GM12872 (cell line): Measurements from ENCODE around the gene ACAD10.

Source experiments
- TF ChIP-seq, protein P1 (sequence below): IDR thresholded peaks from 3 replicates; pipeline ENCODE4 v1.5.1; 2011; ENCODE audit warnings: low read depth, mild to moderate bottlenecking, low read length, moderate library complexity; ENCODE audit not compliant: insufficient read depth

Gene ACAD10

GRCh38 chr12:111728795-111729194 is 42.9 kb downstream of the ACAD10 start:
- TF ChIP-seq, protein P1, sequence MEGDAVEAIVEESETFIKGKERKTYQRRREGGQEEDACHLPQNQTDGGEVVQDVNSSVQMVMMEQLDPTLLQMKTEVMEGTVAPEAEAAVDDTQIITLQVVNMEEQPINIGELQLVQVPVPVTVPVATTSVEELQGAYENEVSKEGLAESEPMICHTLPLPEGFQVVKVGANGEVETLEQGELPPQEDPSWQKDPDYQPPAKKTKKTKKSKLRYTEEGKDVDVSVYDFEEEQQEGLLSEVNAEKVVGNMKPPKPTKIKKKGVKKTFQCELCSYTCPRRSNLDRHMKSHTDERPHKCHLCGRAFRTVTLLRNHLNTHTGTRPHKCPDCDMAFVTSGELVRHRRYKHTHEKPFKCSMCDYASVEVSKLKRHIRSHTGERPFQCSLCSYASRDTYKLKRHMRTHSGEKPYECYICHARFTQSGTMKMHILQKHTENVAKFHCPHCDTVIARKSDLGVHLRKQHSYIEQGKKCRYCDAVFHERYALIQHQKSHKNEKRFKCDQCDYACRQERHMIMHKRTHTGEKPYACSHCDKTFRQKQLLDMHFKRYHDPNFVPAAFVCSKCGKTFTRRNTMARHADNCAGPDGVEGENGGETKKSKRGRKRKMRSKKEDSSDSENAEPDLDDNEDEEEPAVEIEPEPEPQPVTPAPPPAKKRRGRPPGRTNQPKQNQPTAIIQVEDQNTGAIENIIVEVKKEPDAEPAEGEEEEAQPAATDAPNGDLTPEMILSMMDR = no peak

DNA sequence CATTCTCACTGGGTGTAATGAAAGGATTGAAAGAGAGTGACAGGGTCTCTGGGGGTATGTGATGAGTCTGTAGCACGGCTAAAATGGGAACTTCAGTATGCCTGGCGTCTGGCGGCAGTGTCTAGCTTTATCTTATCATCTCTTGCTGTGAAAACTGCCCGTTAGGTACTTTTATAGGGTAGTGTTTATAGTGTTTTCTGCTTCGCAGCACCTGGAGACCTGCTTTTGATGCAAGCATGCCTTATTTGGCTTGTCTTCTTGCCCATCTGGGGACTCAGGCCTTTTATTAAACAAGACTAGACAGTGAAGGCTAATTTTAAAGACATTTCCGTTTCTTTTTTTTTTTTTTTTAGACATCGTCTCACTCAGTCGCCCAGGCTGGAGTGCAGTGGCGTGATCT is 44.6 kb downstream of the ACAD10 start:
- TF ChIP-seq, protein P1 = no peak

DNA sequence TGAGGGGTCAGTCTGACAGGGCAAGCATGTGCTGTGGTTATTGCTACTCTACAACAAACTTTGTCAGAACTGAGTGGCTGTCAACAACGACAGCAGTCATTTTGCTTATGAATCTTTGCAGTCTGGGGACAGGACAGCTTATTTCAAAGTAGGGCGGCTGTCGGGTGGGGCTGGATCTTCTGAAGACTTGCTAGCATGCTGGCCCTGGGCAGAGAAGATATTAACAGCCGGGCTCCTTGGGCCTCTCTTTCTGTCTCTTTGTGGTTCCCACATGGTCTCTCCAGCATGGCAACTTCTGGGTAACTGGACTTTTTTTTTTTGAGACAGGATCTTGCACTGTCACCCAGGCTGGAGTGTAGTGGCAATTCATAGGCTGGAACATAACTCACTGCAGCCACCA is 46.9 kb downstream of the ACAD10 start:
- TF ChIP-seq, protein P1 = no peak

GRCh38 chr12:111733340-111733915 is 47.6 kb downstream of the ACAD10 start:
- TF ChIP-seq, protein P1 = no peak

DNA sequence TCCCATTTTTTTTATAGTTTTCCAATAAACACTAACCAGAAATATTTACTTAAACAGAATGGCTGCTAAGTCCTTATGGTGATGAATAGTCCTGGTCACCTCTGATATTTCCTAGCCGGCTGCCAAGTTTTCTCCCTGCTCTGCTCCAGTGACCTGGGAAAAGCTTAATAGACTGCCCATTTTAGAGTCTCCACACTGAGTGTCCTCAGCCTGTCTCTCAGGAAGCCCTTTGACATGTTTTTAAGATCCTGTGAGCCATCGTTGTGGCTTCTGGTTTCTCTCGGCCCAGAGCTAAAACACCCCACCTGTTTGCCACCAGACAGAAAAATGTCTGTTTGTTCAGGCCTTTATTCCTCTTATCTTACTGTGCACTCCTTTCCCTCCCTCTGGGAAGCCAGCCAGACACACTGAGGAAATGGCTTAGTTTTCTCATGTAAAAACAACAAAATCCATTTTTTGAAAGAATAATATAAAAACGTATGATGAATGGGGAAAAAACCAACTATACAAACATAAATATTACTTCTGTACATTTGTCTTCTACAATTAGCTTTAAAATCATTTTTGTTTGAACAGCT is 55.5 kb downstream of the ACAD10 start:
- TF ChIP-seq, protein P1 = no peak

DNA sequence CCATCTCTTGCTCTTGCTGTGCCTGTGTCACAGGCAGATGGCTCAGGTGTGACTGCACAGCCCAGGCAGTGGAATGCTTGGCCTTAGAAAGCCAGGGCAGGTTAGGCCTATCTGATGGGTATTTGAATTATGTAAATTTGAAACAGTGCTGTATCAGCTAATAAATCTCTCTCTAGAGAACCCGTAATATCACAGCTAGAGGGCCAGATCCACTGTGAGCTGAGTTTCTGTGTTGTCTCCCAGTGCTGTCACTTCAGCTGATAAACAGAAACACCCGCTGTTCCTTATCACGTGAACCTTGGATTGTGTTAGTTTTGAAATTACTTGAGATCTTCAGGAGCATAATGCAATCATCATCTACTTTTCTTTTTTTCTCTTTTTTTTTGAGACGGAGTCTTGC is 59.4 kb downstream of the ACAD10 start:
- TF ChIP-seq, protein P1 = no peak

DNA sequence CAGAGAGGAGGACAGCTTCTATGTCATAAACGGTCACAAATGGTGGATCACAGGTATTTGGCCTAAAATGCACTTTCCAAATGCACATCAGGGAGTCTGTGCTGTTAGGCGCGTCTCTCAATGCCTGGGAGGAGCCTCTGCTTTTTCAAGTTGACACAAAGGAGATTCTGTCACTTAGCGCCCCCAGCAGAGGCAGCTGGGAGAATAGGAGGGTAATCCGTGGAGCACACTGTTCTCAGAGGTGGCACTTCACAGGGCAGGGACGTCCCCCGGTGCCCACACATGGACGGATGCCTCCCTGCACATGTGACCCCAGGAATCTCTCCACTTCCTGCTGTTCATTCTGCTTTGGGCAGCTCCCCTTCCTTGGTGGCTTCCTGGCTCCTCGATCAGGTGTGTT is 61.5 kb downstream of the ACAD10 start:
- TF ChIP-seq, protein P1 = no peak
